HuH-7 (cell line): Measurements from ENCODE around the gene GRK6.

ENCODE experiments used
- DNase-seq: peaks from one replicate; pipeline ENCODE4 v3.0.0; 2011; ENCODE audit warnings: low spot score

The GRK6 gene

DNA sequence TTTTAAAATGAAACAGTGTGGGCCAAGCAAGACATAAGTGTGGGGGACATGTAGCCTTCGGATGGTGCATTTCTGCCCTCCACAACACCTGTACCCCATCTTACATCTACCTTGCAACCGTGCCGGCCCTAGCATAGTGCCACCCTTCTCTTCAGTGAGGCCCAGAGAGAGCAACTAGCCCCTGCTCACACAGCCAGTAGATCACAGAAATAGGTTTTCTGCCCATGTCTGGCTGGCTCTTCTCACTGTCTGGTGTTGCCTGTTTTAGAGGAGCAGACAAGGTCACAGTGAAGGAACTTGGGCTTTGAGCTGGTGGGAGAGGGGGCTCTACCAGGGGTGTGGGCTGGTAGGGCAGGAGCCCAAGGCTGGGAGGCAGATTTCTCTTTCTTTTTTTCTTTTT, 59.8 kb downstream of the GRK6 start:
- DNase-seq = no peak

DNA sequence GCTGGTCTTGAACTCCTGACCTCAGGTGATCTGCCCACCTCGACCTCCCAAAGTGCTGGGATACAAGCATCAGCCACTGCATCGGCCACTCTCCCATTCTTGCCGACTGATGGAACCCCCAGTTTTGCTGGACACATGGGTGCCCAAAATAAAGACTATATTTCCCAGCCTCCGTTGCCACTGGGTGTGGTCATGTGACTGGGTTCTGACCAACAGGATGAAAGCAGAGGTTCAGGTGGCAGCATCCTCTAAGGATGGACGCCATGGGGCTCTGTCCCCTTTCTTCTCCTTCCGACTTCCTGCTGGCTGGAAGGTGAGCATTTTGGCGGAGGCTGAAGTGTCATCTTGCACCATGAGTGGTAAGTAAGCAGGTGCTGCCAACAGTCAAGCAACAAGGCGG, 60.7 kb downstream of the GRK6 start:
- no peak for DNase-seq

GRCh38 chr5:177487975-177488374, 61.5 kb downstream of the GRK6 start:
- DNase-seq = no peak

GRCh38 chr5:177489119-177489716, 62.7 kb downstream of the GRK6 start:
- DNase-seq = no peak

DNA sequence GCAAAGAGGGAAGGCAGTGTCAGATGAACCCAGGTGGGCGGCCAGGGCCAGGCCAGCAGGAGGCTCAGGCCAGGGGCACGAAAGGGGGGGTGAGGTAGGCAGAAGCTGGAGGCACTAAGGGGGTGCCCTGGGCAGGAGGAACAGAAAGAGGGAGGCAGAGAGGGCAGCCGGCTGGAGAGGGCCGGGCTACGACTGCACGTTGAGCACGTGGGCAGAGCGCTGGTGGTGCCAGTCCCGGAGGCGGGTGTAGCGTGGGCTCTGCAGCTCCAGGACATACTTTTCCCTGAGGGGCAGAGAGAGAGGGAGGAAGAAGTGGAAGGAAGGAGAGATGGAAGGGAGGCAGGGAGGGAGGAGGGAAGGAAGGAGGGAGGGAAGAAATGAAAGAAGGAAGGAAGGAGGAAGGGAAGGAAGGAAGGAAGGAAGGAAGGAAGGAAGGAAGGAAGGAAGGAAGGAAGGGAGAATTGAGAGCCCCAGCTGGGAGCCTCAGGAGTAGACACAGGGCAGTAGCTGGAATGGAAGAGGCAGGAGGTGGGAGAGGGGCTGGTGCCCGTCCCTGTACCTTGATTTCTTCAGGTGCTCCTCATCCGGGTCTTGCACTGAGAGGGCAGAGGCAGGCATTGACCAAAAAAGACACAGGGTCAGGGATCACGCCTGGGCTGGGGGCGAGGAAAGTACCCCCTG, 64.0 kb downstream of the GRK6 start:
- no peak for DNase-seq

GRCh38 chr5:177490992-177491391, 64.5 kb downstream of the GRK6 start:
- no peak for DNase-seq

DNA sequence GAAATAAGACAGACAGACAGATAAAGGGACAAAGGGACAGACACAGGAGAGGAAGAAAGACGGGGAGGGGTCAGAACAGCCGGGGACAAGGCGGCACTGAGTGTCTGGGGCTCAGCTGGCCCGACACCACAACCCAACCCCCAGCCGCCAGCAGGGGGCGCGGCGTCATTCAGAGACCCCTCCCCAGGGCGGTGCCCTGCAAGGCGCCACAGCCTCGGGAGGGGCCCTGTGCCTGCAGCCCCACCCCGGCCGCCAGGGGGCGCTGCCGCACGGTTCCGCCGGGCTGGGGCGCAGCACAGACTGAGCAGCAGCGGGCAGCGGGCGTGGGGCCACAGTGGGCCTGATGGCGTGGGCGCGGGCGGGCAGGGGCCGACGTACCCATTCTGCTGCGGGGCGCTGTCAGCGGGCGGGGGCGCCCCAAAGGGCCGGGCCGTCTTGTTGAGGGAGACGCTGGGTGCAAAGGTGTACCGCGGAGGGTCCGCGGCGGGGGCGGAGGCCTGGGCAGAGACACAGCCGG, 65.0 kb downstream of the GRK6 start:
- peak; percentile 98 for DNase-seq

GRCh38 chr5:177491983-177492746, 65.7 kb downstream of the GRK6 start:
- DNase-seq = no peak
